GM12872 (cell line): ENCODE data around the gene RORC.

Source experiments
- TF ChIP-seq, protein P1 (sequence below): IDR thresholded peaks from 3 replicates; pipeline ENCODE4 v1.5.1; 2011; ENCODE audit warnings: low read depth, mild to moderate bottlenecking, low read length, moderate library complexity; ENCODE audit not compliant: insufficient read depth

Gene RORC

GRCh38 chr1:151807131-151807530, 24.5 kb downstream of the RORC start:
- TF ChIP-seq, protein P1, sequence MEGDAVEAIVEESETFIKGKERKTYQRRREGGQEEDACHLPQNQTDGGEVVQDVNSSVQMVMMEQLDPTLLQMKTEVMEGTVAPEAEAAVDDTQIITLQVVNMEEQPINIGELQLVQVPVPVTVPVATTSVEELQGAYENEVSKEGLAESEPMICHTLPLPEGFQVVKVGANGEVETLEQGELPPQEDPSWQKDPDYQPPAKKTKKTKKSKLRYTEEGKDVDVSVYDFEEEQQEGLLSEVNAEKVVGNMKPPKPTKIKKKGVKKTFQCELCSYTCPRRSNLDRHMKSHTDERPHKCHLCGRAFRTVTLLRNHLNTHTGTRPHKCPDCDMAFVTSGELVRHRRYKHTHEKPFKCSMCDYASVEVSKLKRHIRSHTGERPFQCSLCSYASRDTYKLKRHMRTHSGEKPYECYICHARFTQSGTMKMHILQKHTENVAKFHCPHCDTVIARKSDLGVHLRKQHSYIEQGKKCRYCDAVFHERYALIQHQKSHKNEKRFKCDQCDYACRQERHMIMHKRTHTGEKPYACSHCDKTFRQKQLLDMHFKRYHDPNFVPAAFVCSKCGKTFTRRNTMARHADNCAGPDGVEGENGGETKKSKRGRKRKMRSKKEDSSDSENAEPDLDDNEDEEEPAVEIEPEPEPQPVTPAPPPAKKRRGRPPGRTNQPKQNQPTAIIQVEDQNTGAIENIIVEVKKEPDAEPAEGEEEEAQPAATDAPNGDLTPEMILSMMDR: no peak

GRCh38 chr1:151806170-151806569, 25.4 kb downstream of the RORC start:
- TF ChIP-seq, protein P1: no peak

- TF ChIP-seq, protein P1: no peak
Observed at GRCh38 chr1:151805066-151805820, 26.4 kb downstream of the RORC start, which contains the start of gene LINGO4. Gene LINGO4 (minus strand): TSS chr1:151805419. CDS start chr1:151802704, 2,715 bp downstream.

GRCh38 chr1:151803915-151804314, 27.7 kb downstream of the RORC start:
- TF ChIP-seq, protein P1: no peak

- TF ChIP-seq, protein P1: no peak
Observed at GRCh38 chr1:151803164-151803563, 28.4 kb downstream of the RORC start.

DNA sequence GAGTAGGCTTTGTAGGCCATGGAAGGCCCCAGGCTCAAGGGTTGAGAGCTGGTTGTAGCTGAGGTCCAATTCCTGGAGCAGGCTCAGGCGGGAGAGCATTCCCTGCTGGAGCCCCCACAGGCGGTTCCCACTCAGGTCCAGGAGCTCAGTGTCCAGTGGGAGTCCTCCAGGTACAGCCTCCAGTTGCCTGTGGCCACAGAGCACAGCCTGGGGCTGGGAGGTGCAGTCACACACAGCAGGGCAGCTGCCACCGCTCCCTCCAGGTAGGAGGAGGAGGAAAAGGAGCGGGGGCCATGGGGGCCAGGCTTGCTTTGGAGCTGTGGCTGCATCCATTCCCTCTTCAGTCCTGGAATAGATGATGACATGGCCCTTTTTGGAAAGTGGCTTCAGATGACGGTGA, 29.2 kb downstream of the RORC start:
- TF ChIP-seq, protein P1: no peak

DNA sequence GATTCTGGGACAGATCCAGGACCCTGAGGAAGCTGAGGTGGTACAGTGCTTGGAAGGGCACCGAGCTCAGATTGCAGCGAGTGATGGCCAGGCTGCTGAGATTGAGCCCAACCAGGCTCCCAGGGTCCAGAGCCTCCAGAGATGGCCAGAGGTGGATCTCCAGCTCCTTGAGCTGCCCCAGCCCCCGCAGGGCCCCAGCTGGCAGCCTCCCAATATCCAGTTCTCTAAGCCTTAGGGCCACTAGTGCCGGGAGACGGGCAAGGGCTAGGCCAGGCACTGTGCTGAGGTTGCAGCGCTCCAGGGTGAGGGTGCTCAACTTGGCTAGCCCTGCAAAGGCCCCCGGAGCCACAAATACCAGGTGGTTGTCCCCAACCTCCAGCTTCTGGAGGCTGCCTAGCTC, 29.8 kb downstream of the RORC start:
- TF ChIP-seq, protein P1: no peak
